Ovary (tissue), 9 donors: ENCODE results near the gene SFMBT2. TPM values are rescaled to one million over a fixed set of nuclear protein-coding genes. Genes with fewer than 3 reads are reported as not detected.
A peak's percentile ranks its signal among the peaks of the same experiment; 100 is the strongest.

Experiments used
- DNase-seq, 5 donors: peaks; one replicate each; pipeline ENCODE4 v3.0.0-alpha.2; 2019 to 2020
- H3K27ac ChIP-seq, 2 donors: fragments of 200-600 bp; one replicate each; pipeline versions ENCODE4 v1.5.1 to v1.8.0; 2019 to 2022
- H3K27me3 ChIP-seq: fragments of 200-600 bp; one replicate; pipeline ENCODE4 v1.8.0; 2022
- H3K36me3 ChIP-seq: fragments of 200-600 bp; sonication (generic); one replicate; pipeline ENCODE4 v1.5.1; 2019
- H3K4me1 ChIP-seq: one replicate; pipeline ENCODE4 v1.8.1; 2013; ENCODE audit warnings: mild to moderate bottlenecking, moderate library complexity; ENCODE audit not compliant: insufficient read depth
- H3K4me3 ChIP-seq: fragments of 200-600 bp; sonication (generic); one replicate; pipeline ENCODE4 v1.5.1; 2017
- H3K9me3 ChIP-seq, 2 donors: fragments of 200-600 bp in 1 of 2; sonication (generic) in 1 of 2; one replicate each; pipeline versions ENCODE4 v1.5.1 to v1.8.1; 2013 to 2019; ENCODE audit warnings: mild to moderate bottlenecking in 1 of 2, moderate library complexity in 1 of 2
- CTCF ChIP-seq, 3 donors: fragments of 450-650 bp in 2 of 3; fragments of 200-600 bp in 1 of 3; IDR thresholded peaks; one replicate each; pipeline versions ENCODE4 v1.5.1 to v1.8.0; 2016 to 2022; ENCODE audit warnings: antibody characterized with exemption in 3 of 3, mild to moderate bottlenecking in 1 of 3
- EP300 ChIP-seq: sonication (generic); formaldehyde crosslinking; IDR thresholded peaks from one replicate; pipeline ENCODE4 v1.6.1; 2017; ENCODE audit warnings: antibody characterized with exemption
- POLR2A ChIP-seq: fragments of 450-650 bp; IDR thresholded peaks from one replicate; pipeline ENCODE4 v1.6.1; 2017; ENCODE audit warnings: antibody characterized with exemption, mild to moderate bottlenecking, moderate library complexity
- WGBS, 3 donors: extraction: QIAGEN DNeasy Blood & Tissue Kit in 1 of 3; methylation state at CpG; one replicate each; pipeline versions ENCODE4 v1.1.5 to v1.1.7; 2013 to 2017; 5-methylcytosine and 5-hydroxymethylcytosine counted together
- intact Hi-C, 4 donors: fragments of 100-400 bp; cut with DNase I; formaldehyde crosslinking; loops; one replicate each; pipeline versions ENCODE4 v1.11.0 to v1.15.1; 2022 to 2023
- polyA plus RNA-seq, 2 donors: library from polyadenylated mRNA; stranded (reverse); fragments of 200-250 nt in 1 of 2; fragments of 350-450 nt in 1 of 2; fragmentation: Illumina TruSeq in 1 of 2; extraction: RNeasy Lipid Tissue Mini Kit (QIAGEN cat#74804) in 1 of 2; gene quantifications; one replicate each; pipeline ENCODE4 v1.2.3, GENCODE V29; 2013 to 2014
- total RNA-seq, 7 donors: library from RNA; depleted of rRNA in 2 of 7; stranded (reverse); fragments of >200 nt in 2 of 7; fragmentation: NEBNext Ultra II Directional in 3 of 7; extraction: Animal tissue kit (Norgen Biotek cat#: 25700) in 3 of 7; gene quantifications; one replicate each; pipeline versions ENCODE4 v1.1.0 to v1.2.4, GENCODE V29; 2016 to 2023
- donor health status: DM: no; HTN: no; CAD: no; lungs with moderate emphysema.
- donor health status: DM: no; HTN: no; CAD: no.
- donor health status: Bipolar disorder and iron deficiency.
- donor health status: DM: yes; HTN: yes; CAD: no.
- donor health status: DM: no; HTN: no; CAD: no.
- donor health status: DM: yes; HTN: yes; CAD: no.

Gene SFMBT2
- total and polyA plus RNA-seq, 9 donors, result 5.0 to 28.1 (median 17.8) TPM

GRCh38 chr10:7412237-7412927 is 1.5 kb upstream of the SFMBT2 start:
- peak in 4 of 5 donors; percentile 20 to 45 (median 34) for DNase-seq
- 8 to 13% (median 12%) methylated on average over 38 to 51 of the region's 51 CpGs for WGBS, 3 donors
- Histone ChIP-seq H3K4me3 (no peak overlapping the region), H3K27me3 (no peaks in the 10 kb centered on the region), H3K4me1 (peaks cover 16% of the 10 kb centered on the region), H3K9me3 (no peaks in the 10 kb centered on the region), H3K36me3 (no peaks in the 10 kb centered on the region), H3K27ac (no peak overlapping the region)
- no peak for TF ChIP-seq CTCF (IDR thresholded peaks at IDR 0.05)
- TF ChIP-seq EP300, result no peak
- no peak for TF ChIP-seq POLR2A
- intact Hi-C loops, result no loop called here

- TF ChIP-seq EP300 (no peak), POLR2A (no peak), CTCF (IDR thresholded peaks at IDR 0.05) (no peak)
- peak overlapping the region; percentile 57 for H3K4me3 ChIP-seq
- H3K4me1 ChIP-seq, result peaks cover 18% of the 10 kb centered on the region
- H3K27ac ChIP-seq, result no peak overlapping the region
- peak; percentile 15 to 56 (median 50) for DNase-seq
- 15 to 28% (median 25%) methylated on average over 35 to 38 of the region's 38 CpGs for WGBS, 3 donors
- no peaks in the 10 kb centered on the region for H3K27me3 ChIP-seq
- intact Hi-C loops, result no loop called here
- no peaks in the 10 kb centered on the region for H3K9me3 ChIP-seq
- no peaks in the 10 kb centered on the region for H3K36me3 ChIP-seq
These were observed 866 bp upstream of the SFMBT2 start for GRCh38 chr10:7411671-7412128.

- Histone ChIP-seq H3K27me3 (no peaks in the 10 kb centered on the region), H3K4me3 (peak overlapping the region; percentile 57), H3K9me3 (no peaks in the 10 kb centered on the region), H3K4me1 (peaks cover 20% of the 10 kb centered on the region), H3K36me3 (no peaks in the 10 kb centered on the region), H3K27ac (peak overlapping the region; percentile 78)
- TF ChIP-seq EP300 (no peak), POLR2A (no peak), CTCF (IDR thresholded peaks at IDR 0.05) (no peak)
- intact Hi-C loops, result no loop called here
- WGBS, 3 donors, result 0 to 1% (median 0%) methylated on average over 43 of the region's 43 CpGs
- DNase-seq, result peak; percentile 21 to 49 (median 39)
These were observed 453 bp downstream of the SFMBT2 start for GRCh38 chr10:7410301-7410861.

GRCh38 chr10:7409732-7410168 is 1.1 kb downstream of the SFMBT2 start:
- no peaks in the 10 kb centered on the region for H3K9me3 ChIP-seq
- no peaks in the 10 kb centered on the region for H3K27me3 ChIP-seq
- peak overlapping the region; percentile 78 for H3K27ac ChIP-seq
- no peaks in the 10 kb centered on the region for H3K36me3 ChIP-seq
- DNase-seq, result peak in 2 of 5 donors; percentile 32 to 35
- intact Hi-C loops, result loop anchor here (5.0 to 10.0 kb wide), 4 partner anchors 75 to 495 kb away; no protein-coding TSS in a partner anchor
- peaks cover 20% of the 10 kb centered on the region for H3K4me1 ChIP-seq
- peak overlapping the region; percentile 57 for H3K4me3 ChIP-seq
- WGBS, 3 donors, result 0 to 1% (median 1%) methylated on average over 15 of the region's 15 CpGs
- no peak for TF ChIP-seq CTCF (IDR thresholded peaks at IDR 0.05)
